ENCODE data around the gene LRRC61.

The LRRC61 gene

DNA sequence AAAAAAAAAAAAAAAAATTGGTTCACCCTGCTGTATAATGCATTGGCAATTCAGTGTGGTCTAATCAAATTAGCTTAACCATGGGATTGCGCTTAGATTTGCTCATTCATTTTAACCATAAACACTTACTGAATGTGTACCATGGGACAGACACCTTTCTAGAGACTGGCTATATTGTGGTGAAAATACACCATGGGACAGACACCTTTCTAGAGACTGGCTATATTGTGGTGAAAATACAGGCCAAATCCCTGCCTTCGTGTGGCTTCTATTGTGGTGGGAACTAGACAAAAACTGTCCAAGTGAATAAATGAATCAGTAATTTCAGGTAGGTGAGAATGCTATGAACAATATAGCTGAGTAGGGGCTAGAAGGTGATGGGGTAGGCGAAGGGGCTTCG, 35.3 kb downstream of the LRRC61 start:
- no peak for DNase-seq

GRCh38 chr7:150358988-150359621, 36.0 kb downstream of the LRRC61 start:
- no peak for DNase-seq

- DNase-seq, result no peak
These were observed 36.6 kb downstream of the LRRC61 start for GRCh38 chr7:150359622-150360362.

- no peak for DNase-seq
These were observed 37.4 kb downstream of the LRRC61 start for GRCh38 chr7:150360363-150361058.

GRCh38 chr7:150361402-150361801, 38.2 kb downstream of the LRRC61 start:
- DNase-seq, result no peak

GRCh38 chr7:150361807-150362621, 38.9 kb downstream of the LRRC61 start:
- DNase-seq, result no peak

DNA sequence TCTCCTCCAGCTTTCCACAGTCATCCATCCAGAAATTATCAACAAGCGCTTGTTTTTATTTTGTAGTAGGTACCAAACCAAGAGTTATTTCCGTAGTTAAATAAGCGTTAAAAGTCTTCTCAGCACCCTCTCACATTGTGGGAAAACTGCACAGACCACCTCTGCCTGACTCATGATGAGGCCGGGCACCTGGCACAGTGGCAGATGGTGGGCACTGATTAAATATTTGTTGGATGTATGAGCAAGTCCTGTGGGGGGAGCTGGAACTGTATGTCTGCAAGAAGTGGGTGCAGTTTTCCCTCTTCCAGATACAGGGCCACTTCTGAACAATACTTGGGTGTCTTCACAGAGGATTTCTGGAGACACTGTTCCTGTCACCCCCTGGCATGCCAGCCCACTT, 40.2 kb downstream of the LRRC61 start:
- DNase-seq, result peak; percentile 18

DNA sequence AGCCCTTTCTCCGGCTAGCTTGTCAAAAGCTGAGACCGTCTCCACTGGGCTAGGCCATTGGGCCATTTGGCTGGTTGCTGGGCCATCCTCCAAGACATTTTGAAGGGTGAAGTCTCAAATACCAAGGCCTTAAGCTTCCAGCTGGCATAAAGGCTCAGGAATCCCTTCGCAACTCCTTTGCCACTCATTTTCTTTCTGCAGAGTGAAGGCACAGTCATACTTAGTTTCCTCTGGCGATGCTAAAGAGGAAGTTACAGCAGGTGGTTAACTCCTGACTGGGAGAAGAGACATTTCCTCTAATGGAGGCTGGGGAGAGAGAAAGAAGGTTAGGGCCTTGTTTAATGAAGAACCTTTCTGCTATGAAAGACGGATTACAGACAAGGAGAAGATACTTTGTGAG, 40.7 kb downstream of the LRRC61 start:
- no peak for DNase-seq

DNA sequence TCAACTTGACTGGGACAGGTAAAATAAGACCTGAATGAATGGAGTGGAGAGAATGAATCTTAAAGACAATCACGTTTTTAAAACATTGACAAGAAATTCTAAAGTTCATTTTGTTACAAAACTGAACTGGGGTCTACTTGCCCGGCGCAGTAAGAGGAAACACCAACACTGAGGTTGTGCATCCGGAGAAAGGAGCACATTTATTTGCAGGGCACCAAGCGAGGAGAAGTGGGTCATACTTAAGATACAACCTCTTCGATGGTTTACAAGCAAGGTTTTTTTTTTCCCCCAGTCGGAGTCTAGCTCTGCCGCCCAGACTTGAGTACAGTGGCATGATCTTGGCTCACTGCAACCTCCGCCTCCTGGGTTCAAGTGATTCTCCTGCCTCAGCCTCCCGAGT, 42.0 kb downstream of the LRRC61 start:
- DNase-seq, result no peak

- DNase-seq, result no peak
These were observed 42.7 kb downstream of the LRRC61 start for GRCh38 chr7:150365673-150366398.

DNA sequence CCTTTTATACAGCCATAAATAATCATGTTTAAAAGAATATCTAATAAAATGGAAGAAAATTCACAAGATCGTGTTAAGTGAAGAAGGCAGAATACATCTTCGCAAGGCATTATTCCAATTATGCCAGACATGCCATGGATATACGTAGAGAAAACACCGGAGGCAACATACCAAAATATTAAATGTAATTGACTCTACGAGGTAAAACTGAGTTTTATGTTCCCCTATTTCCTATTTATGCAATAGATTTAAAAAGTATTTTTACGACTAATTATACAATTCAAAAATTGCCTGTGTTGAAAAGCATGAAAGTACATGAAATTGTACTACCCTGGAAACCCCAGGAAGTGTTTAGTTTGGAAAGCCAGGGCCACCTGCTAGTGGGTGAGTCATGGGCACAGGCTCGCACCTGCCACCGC, 44.5 kb downstream of the LRRC61 start:
- DNase-seq, result no peak

DNA sequence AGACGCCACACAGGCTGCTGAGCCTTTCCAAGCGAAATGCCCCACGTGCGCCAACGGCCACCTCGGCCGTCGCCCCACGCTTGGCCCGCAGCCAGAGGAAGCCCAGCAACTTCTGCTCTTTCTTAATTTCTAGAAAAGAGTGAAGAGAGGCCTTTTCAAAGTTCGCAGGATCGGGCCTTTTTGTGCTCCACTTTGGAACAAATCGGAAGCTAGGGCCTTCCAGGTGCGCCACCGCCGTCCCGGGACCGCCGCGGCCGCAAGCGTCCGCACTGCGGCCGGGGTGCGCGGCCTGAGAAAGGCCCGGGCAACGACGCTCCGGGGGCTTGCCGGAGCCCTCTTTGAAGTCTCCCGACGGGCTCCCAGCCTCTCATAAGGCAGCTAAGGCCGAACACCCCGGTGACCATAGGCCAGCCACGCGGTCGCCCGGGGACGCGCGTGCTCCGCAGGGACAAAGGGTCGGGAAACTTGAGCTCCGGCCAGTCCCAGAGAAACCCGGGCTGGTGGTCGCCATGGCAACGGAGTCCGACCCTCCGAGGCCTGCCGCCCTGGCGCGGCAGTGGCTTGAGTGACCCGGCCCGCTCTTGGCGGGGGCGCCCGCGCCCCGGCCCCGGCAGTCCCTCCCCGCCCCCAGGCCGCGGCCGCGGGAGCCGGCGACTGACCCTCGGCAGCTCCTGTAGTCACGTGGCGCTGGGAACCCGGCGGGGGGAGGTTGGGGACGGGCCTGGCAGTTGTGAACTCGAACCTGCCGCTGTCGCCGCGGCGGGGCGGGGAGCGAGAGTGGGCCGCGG, 45.1 kb downstream of the LRRC61 start, which contains the start of gene REPIN1:
Gene REPIN1 (plus strand): TSS at position 727 of the 788 bp plus-strand sequence. CDS start 890 bp downstream, outside the sequence.
- peak; percentile 56 for DNase-seq

DNA sequence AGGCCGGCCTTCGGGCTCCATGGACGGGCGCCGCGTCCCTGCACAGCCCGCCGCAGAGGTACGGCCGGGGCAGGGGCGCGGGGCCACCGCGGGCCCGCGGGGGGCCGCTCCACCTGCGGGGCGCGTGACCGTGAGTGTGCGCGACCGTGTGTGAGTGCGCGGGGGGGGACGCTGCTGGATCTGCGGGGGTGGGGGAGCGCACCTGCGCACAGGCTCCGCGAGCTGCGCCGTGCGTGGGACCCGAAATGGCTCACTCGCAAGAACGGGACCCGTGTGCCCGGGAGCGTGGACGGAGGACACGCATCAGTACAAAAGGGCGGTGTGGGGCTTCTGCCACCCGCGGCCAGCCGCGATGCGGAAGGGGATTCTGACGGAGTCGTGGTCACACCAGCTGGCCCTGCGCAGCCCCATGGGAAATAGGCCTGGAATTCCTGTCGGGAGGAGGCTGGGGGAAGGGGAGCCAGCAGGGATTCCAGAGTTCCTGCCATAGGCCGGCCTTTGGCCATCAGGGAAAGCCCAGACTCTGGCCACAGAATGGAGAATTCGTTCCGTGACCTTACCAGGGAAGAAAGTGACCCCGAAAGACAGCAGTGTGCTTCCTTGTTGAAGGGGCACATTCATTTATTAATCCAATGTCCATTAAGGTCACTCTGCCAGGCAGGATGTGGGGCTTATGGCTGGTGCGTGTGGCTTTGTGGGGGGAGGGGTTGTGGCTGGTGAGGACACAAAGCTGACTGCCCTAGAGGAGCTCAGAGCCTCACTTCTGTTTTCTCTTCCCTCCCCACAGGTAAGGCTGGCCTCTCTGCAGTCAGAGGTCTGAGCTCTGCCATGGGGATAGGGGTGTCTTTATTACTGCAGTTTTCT, 46.0 kb downstream of the LRRC61 start:
- peak; percentile 12 for DNase-seq

GRCh38 chr7:150369748-150370501, 46.8 kb downstream of the LRRC61 start:
- DNase-seq, result no peak

- no peak for DNase-seq
These were observed 47.5 kb downstream of the LRRC61 start for GRCh38 chr7:150370612-150371071.

GRCh38 chr7:150371131-150371995, 48.2 kb downstream of the LRRC61 start:
- no peak for DNase-seq

GRCh38 chr7:150371996-150372270, 48.8 kb downstream of the LRRC61 start:
- DNase-seq, result no peak

- DNase-seq, result no peak
These were observed 49.3 kb downstream of the LRRC61 start for GRCh38 chr7:150372271-150373048.
